ENCODE data around the gene GPN2. TPM values are rescaled to one million over a fixed set of nuclear protein-coding genes. Genes with fewer than 3 reads are reported as not detected.
A peak's percentile ranks its signal among the peaks of the same experiment; 100 is the strongest.
"Not testable (repeated sequence)": the region's sequence is repeated elsewhere in the genome, so short reads cannot be mapped to it uniquely, and the experiment has no call there.

GPN2 gene
- total RNA-seq, 2 experiments from 2014 or later, result 29.4 to 31.4 TPM

DNA sequence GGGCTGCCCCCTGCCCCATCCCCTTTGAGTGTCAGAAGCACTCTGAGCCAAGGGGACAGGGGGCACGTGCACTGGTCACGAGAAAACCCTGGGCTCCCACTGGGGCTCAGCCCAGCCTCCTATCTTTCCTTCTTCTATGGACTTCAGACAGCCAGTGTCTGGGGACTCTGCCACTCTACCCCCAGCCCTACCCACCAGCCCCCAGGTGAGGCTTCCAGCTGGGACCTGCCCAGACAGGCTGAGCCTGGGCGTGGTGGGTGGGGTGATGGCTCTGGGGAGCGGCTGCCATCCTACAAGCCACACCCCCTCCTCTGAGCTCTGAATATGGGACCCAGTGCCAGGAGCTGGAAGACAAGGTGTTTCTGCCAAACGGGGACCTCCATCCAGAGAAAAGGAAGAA lies 35.2 kb downstream of the GPN2 start:
- Mint-ChIP-seq H3K27me3 (no peaks in the 10 kb centered on the region), H3K27ac (no peak overlapping the region), H3K36me3 (ENCODE audit: low read depth) (peaks cover 65% of the 10 kb centered on the region), H3K9me3 (no peaks in the 10 kb centered on the region), H3K4me3 (no peak overlapping the region), H3K4me1 (peaks cover 3% of the 10 kb centered on the region)
- ChIA-PET POLR2A (interaction anchor here (1.1 to 2.0 kb wide), 3 partner anchors 10 to 45 kb away, joined by 3 to 26 read pairs (median 4); partner anchors contain the start of gene GPATCH3), CTCF (interaction anchor here (1.0 to 1.2 kb wide), 3 partner anchors 9 to 191 kb away, joined by 3 to 4 read pairs (median 4); no protein-coding TSS in a partner anchor)
- DNase-seq, result no peak

DNA sequence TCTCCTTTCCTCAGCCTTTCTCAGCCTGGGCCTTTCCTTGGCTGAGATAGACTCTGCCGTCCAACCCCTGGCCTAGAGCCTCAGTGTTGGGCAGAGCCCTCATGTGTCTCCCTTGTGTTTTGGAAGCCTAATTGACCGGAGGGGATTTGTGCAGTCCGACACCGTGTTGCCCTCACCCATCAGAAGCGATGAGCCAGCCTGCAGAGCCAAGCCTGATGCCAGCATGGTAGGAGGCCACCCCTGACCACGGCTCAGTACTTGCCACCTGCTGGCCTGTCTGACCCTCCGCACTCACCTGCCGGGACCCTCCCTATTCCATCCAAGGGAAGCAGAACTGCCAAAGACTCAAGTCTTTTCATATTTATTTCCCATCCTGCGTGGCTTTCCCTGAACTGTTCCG lies 36.5 kb downstream of the GPN2 start:
- DNase-seq, result no peak
- peaks cover 74% of the 10 kb centered on the region for H3K36me3 Mint-ChIP-seq (ENCODE audit: low read depth)
- H3K27ac Mint-ChIP-seq, result no peak overlapping the region
- no peaks in the 10 kb centered on the region for H3K27me3 Mint-ChIP-seq
- POLR2A ChIA-PET, result interaction anchor here (0.5 to 1.0 kb wide), 2 partner anchors 12 to 63 kb away, joined by 3 read pairs; no protein-coding TSS in a partner anchor
- H3K4me1 Mint-ChIP-seq, result peaks cover 3% of the 10 kb centered on the region
- CTCF ChIA-PET, result interaction anchor here (0.5 kb wide), 1 partner anchor 134 kb away, joined by 3 read pairs; no protein-coding TSS in a partner anchor
- no peaks in the 10 kb centered on the region for H3K9me3 Mint-ChIP-seq
- H3K4me3 Mint-ChIP-seq, result no peak overlapping the region

- ChIA-PET CTCF (interaction anchor here (0.5 kb wide), 1 partner anchor 133 kb away, joined by 3 read pairs; no protein-coding TSS in a partner anchor), POLR2A (no interaction called here)
- peaks cover 78% of the 10 kb centered on the region for H3K36me3 Mint-ChIP-seq (ENCODE audit: low read depth)
- peak; percentile 76 for DNase-seq
- no peaks in the 10 kb centered on the region for H3K9me3 Mint-ChIP-seq
- H3K4me3 Mint-ChIP-seq, result no peak overlapping the region
- peaks cover 3% of the 10 kb centered on the region for H3K4me1 Mint-ChIP-seq
- H3K27me3 Mint-ChIP-seq, result no peaks in the 10 kb centered on the region
- no peak overlapping the region for H3K27ac Mint-ChIP-seq
These were observed 36.9 kb downstream of the GPN2 start for GRCh38 chr1:26853156-26853555.

- no peak for DNase-seq
- CTCF ChIA-PET, result interaction anchor here (0.5 kb wide), 1 partner anchor 133 kb away, joined by 3 read pairs; no protein-coding TSS in a partner anchor
- peaks cover 77% of the 10 kb centered on the region for H3K36me3 Mint-ChIP-seq (ENCODE audit: low read depth)
- no peak overlapping the region for H3K4me3 Mint-ChIP-seq
- POLR2A ChIA-PET, result no interaction called here
- no peak overlapping the region for H3K27ac Mint-ChIP-seq
- peaks cover 3% of the 10 kb centered on the region for H3K4me1 Mint-ChIP-seq
- H3K9me3 Mint-ChIP-seq, result no peaks in the 10 kb centered on the region
- no peaks in the 10 kb centered on the region for H3K27me3 Mint-ChIP-seq
These were observed 37.4 kb downstream of the GPN2 start for GRCh38 chr1:26852701-26853100.

GRCh38 chr1:26851106-26851684 lies 38.9 kb downstream of the GPN2 start:
- no peak overlapping the region for H3K27ac Mint-ChIP-seq
- no peak overlapping the region for H3K4me3 Mint-ChIP-seq

GRCh38 chr1:26848941-26849774 lies 40.9 kb downstream of the GPN2 start:
- ChIA-PET POLR2A (interaction anchor here (0.8 to 1.4 kb wide), 4 partner anchors 10 to 38 kb away, joined by 3 to 5 read pairs (median 3); no protein-coding TSS in a partner anchor), CTCF (interaction anchor here (1.1 to 1.8 kb wide), 5 partner anchors 8 to 39 kb away, joined by 3 to 6 read pairs (median 5); no protein-coding TSS in a partner anchor)
- no peak overlapping the region for H3K27ac Mint-ChIP-seq
- no peaks in the 10 kb centered on the region for H3K27me3 Mint-ChIP-seq
- DNase-seq, result no peak
- peaks cover 6% of the 10 kb centered on the region for H3K4me1 Mint-ChIP-seq
- peaks cover 67% of the 10 kb centered on the region for H3K36me3 Mint-ChIP-seq (ENCODE audit: low read depth)
- no peaks in the 10 kb centered on the region for H3K9me3 Mint-ChIP-seq
- no peak overlapping the region for H3K4me3 Mint-ChIP-seq

More at GRCh38 chr1:26851106-26851684, 38.9 kb downstream of the GPN2 start:
- CTCF ChIA-PET, result interaction anchor here (0.9 to 1.7 kb wide), 3 partner anchors 9 to 41 kb away, joined by 3 to 5 read pairs (median 4); no protein-coding TSS in a partner anchor
- H3K27me3 Mint-ChIP-seq, result no peaks in the 10 kb centered on the region
- POLR2A ChIA-PET, result no interaction called here
- peaks cover 3% of the 10 kb centered on the region for H3K4me1 Mint-ChIP-seq
- H3K9me3 Mint-ChIP-seq, result no peaks in the 10 kb centered on the region
- DNase-seq, result no peak
- H3K36me3 Mint-ChIP-seq (ENCODE audit: low read depth), result peaks cover 76% of the 10 kb centered on the region

DNA sequence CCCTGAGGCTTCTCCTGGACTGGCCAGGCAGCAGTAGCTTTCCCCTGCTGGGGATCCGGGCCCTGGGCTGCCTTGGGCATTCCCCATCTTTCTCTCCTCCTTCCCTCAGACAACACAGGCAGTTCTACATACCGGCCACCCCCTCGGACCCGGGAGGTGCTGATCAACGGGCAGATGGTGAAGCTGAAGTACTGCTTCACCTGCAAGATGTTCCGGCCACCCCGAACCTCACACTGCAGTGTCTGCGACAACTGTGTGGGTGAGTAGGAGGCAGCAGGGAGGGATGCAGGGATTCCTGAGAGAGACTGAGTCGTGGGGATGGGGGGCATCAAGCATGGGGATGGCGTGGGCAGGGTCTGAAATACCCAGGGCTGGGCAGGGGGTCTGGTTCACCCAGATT lies 41.6 kb downstream of the GPN2 start:
- Mint-ChIP-seq H3K9me3 (no peaks in the 10 kb centered on the region), H3K36me3 (ENCODE audit: low read depth) (peaks cover 69% of the 10 kb centered on the region), H3K27me3 (no peaks in the 10 kb centered on the region), H3K4me1 (peaks cover 6% of the 10 kb centered on the region), H3K27ac (no peak overlapping the region), H3K4me3 (no peak overlapping the region)
- CTCF ChIA-PET, result interaction anchor here (1.1 to 1.8 kb wide), 4 partner anchors 8 to 39 kb away, joined by 3 to 6 read pairs (median 4); no protein-coding TSS in a partner anchor
- POLR2A ChIA-PET, result interaction anchor here (0.8 to 1.4 kb wide), 4 partner anchors 9 to 37 kb away, joined by 3 to 5 read pairs (median 3); no protein-coding TSS in a partner anchor
- no peak for DNase-seq

DNA sequence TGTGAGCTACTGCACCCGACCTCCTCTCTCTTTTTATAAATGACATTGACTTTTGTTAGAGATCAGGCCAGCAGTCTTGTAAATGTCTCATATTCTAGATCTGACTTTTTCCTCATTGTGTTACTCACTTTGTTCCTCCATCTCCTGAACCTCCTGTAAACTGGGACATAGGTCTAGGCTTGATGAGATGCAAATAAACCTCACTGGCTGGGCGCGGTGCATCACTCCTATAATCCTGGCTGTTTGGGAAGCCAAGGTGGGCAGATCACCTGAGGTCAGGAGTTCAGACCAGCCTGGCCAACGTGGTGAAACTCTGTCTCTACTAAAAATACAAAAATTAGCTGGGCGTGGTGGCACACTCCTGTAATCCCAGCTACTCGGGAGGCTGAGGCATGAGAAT lies 42.3 kb downstream of the GPN2 start:
- H3K4me1 Mint-ChIP-seq, H3K27me3 Mint-ChIP-seq, H3K9me3 Mint-ChIP-seq, H3K4me3 Mint-ChIP-seq, H3K27ac Mint-ChIP-seq, DNase-seq, CTCF ChIA-PET: not testable (repeated sequence)
- peaks cover 63% of the 10 kb centered on the region for H3K36me3 Mint-ChIP-seq (ENCODE audit: low read depth)
- POLR2A ChIA-PET, result interaction anchor here (1.4 kb wide), 1 partner anchor 16 kb away, joined by 3 read pairs; no protein-coding TSS in a partner anchor

- ChIA-PET POLR2A (no interaction called here), CTCF (no interaction called here)
- Mint-ChIP-seq H3K36me3 (ENCODE audit: low read depth) (peaks cover 52% of the 10 kb centered on the region), H3K9me3 (no peaks in the 10 kb centered on the region), H3K4me1 (peaks cover 9% of the 10 kb centered on the region), H3K4me3 (no peak overlapping the region), H3K27ac (no peak overlapping the region), H3K27me3 (no peaks in the 10 kb centered on the region)
- DNase-seq, result no peak
These were observed 45.5 kb downstream of the GPN2 start for GRCh38 chr1:26844424-26845196.

GRCh38 chr1:26839779-26840178 lies 50.3 kb downstream of the GPN2 start:
- peak overlapping the region; percentile 84 for H3K27ac Mint-ChIP-seq
- POLR2A ChIA-PET, result interaction anchor here (1.1 to 1.9 kb wide), 4 partner anchors 9 to 32 kb away, joined by 3 to 11 read pairs (median 4); no protein-coding TSS in a partner anchor

GRCh38 chr1:26839339-26839722 lies 50.8 kb downstream of the GPN2 start:
- Mint-ChIP-seq H3K27me3 (no peaks in the 10 kb centered on the region), H3K27ac (peak overlapping the region; percentile 84), H3K4me3 (no peak overlapping the region), H3K36me3 (ENCODE audit: low read depth) (peaks cover 63% of the 10 kb centered on the region), H3K4me1 (peaks cover 39% of the 10 kb centered on the region), H3K9me3 (no peaks in the 10 kb centered on the region)
- ChIA-PET POLR2A (interaction anchor here (1.0 to 2.5 kb wide), 8 partner anchors 9 to 61 kb away, joined by 3 to 13 read pairs (median 5); partner anchors contain the start of gene GPATCH3), CTCF (interaction anchor here (1.3 to 1.9 kb wide), 3 partner anchors 28 to 142 kb away, joined by 7 to 8 read pairs (median 7); no protein-coding TSS in a partner anchor)
- DNase-seq, result no peak

More at GRCh38 chr1:26839779-26840178, 50.3 kb downstream of the GPN2 start:
- no peaks in the 10 kb centered on the region for H3K27me3 Mint-ChIP-seq
- peaks cover 63% of the 10 kb centered on the region for H3K36me3 Mint-ChIP-seq (ENCODE audit: low read depth)
- no peak for DNase-seq
- no peaks in the 10 kb centered on the region for H3K9me3 Mint-ChIP-seq
- CTCF ChIA-PET, result no interaction called here
- peaks cover 38% of the 10 kb centered on the region for H3K4me1 Mint-ChIP-seq
- H3K4me3 Mint-ChIP-seq, result no peak overlapping the region

Measured in activated CD4-positive, alpha-beta memory T cell treated with anti-CD3 and anti-CD28 coated beads, Interleukin-2, amount 10 ng/mL, durations not matched to agents 7 days and 5 days (primary cell).